GM23338 (cell line): Measurements from ENCODE around the gene DAZAP1. TPM values are rescaled to one million over a fixed set of nuclear protein-coding genes. Genes with fewer than 3 reads are reported as not detected.

Source experiments
- ATAC-seq: fragments of 200-7000 bp; cut with Tn5 transposase; 3 replicates; pipeline ENCODE4 v1.9.1; 2020
- DNase-seq: peaks from one replicate; pipeline ENCODE4 v3.0.0-alpha.2; 2015; ENCODE audit warnings: low spot score
- H2AFZ ChIP-seq: fragments of 200-600 bp; sonication (generic); 2 replicates; pipeline ENCODE4 v1.8.0; 2016; ENCODE audit warnings: antibody characterized with exemption, mild to moderate bottlenecking, moderate library complexity
- H3F3A ChIP-seq: fragments of 200-600 bp; sonication (generic); replicated peaks from 2 replicates; pipeline ENCODE4 v1.8.0; 2017; ENCODE audit warnings: antibody characterized with exemption, mixed run types, low read depth
- H3K27ac ChIP-seq: fragments of 200-600 bp; sonication (generic); 2 replicates; pipeline ENCODE4 v1.6.1; 2016; ENCODE audit warnings: low read depth
- H3K27me3 ChIP-seq: fragments of 200-600 bp; sonication (generic); 2 replicates; pipeline ENCODE4 v1.8.0; 2016; ENCODE audit warnings: mild to moderate bottlenecking, mixed run types, moderate library complexity; ENCODE audit not compliant: insufficient read depth
- H3K36me3 ChIP-seq: fragments of 200-600 bp; sonication (generic); 2 replicates; pipeline ENCODE4 v1.8.0; 2016; ENCODE audit warnings: mild to moderate bottlenecking; ENCODE audit not compliant: insufficient read depth
- H3K4me1 ChIP-seq: fragments of 200-600 bp; sonication (generic); 2 replicates; pipeline ENCODE4 v1.8.0; 2016; ENCODE audit warnings: mild to moderate bottlenecking, moderate library complexity; ENCODE audit not compliant: insufficient read depth
- H3K4me2 ChIP-seq: fragments of 200-600 bp; sonication (generic); 2 replicates; pipeline ENCODE4 v1.7.1; 2017; ENCODE audit warnings: mixed run types
- H3K4me3 ChIP-seq: fragments of 200-600 bp; sonication (generic); 2 replicates; pipeline ENCODE4 v1.6.1; 2016; ENCODE audit warnings: mixed run types
- H3K79me2 ChIP-seq: fragments of 200-600 bp; sonication (generic); replicated peaks from 2 replicates; pipeline ENCODE4 v1.8.0; 2017; ENCODE audit warnings: mild to moderate bottlenecking; ENCODE audit not compliant: insufficient read depth
- H3K9me2 ChIP-seq: fragments of 200-600 bp; sonication (generic); 2 replicates; pipeline ENCODE4 v1.8.0; 2017; ENCODE audit not compliant: insufficient read depth
- H4K20me1 ChIP-seq: fragments of 200-600 bp; sonication (generic); replicated peaks from 2 replicates; pipeline ENCODE4 v1.8.0; 2017; ENCODE audit warnings: mild to moderate bottlenecking; ENCODE audit not compliant: insufficient read depth
- H3K27ac Mint-ChIP-seq: 2 replicates; pipeline ENCODE4 v1.8.0; 2020; ENCODE audit warnings: inconsistent platforms, mild to moderate bottlenecking, moderate library complexity, mixed read lengths
- H3K27me3 Mint-ChIP-seq: 3 replicates; pipeline ENCODE4 v1.8.0; 2022; ENCODE audit warnings: low read depth, mild to moderate bottlenecking, moderate library complexity, mixed read lengths, inconsistent platforms; ENCODE audit not compliant: insufficient read depth, poor library complexity
- H3K36me3 Mint-ChIP-seq: 3 replicates; pipeline ENCODE4 v1.8.0; 2021; ENCODE audit warnings: low read depth, mild to moderate bottlenecking, inconsistent platforms, moderate library complexity, mixed read lengths
- H3K4me1 Mint-ChIP-seq: 3 replicates; pipeline ENCODE4 v1.8.0; 2020; ENCODE audit warnings: mild to moderate bottlenecking, inconsistent platforms, mixed read lengths
- H3K4me3 Mint-ChIP-seq: 3 replicates; pipeline ENCODE4 v1.8.0; 2021; ENCODE audit warnings: moderate library complexity, mild to moderate bottlenecking, inconsistent platforms, mixed read lengths
- H3K9me3 Mint-ChIP-seq: 3 replicates; pipeline ENCODE4 v1.8.0; 2020; ENCODE audit warnings: moderate library complexity, mild to moderate bottlenecking, inconsistent platforms, mixed read lengths
- CREB1 ChIP-seq: fragments of 250-450 bp; sonication (Bioruptor Pico); IDR thresholded peaks from 2 replicates; pipeline ENCODE4 v1.5.0; 2020; ENCODE audit warnings: low read depth, mild to moderate bottlenecking, moderate library complexity
- CTCF ChIP-seq, 2 experiments: fragments of 200-600 bp in 1 of 2; sonication (generic) in 1 of 2; conservative IDR thresholded peaks; 2 replicates each; pipeline versions ENCODE4 v1.5.1 to v1.6.1; 2016 to 2017; ENCODE audit warnings: antibody characterized with exemption in 2 of 2, low read depth in 2 of 2, mild to moderate bottlenecking in 2 of 2, moderate library complexity in 1 of 2
- EZH2 ChIP-seq: fragments of 200-600 bp; sonication (generic); IDR thresholded peaks from one replicate; pipeline ENCODE4 v1.8.0; 2017; ENCODE audit warnings: antibody characterized with exemption, mild to moderate bottlenecking, low read depth; ENCODE audit not compliant: unreplicated experiment
- JUNB ChIP-seq: IDR thresholded peaks from one replicate; pipeline ENCODE4 v1.6.1; 2016; ENCODE audit warnings: antibody characterized with exemption; ENCODE audit not compliant: unreplicated experiment
- POLR2AphosphoS5 ChIP-seq: IDR thresholded peaks from 2 replicates; pipeline ENCODE4 v1.6.1; 2016; ENCODE audit warnings: antibody characterized with exemption, low read depth
- REST ChIP-seq: IDR thresholded peaks from one replicate; pipeline ENCODE4 v1.6.1; 2018; ENCODE audit warnings: antibody characterized with exemption; ENCODE audit not compliant: unreplicated experiment
- STAT1 ChIP-seq: IDR thresholded peaks from one replicate; pipeline ENCODE4 v1.6.1; 2016; ENCODE audit warnings: antibody characterized with exemption; ENCODE audit not compliant: unreplicated experiment
- ZNF114 ChIP-seq: fragments of 250-450 bp; sonication (Bioruptor Pico); IDR thresholded peaks from 2 replicates; pipeline ENCODE4 v1.5.0; 2020; ENCODE audit warnings: mild to moderate bottlenecking, moderate library complexity
- polyA plus RNA-seq: library from polyadenylated mRNA; unstranded; fragments of >200 nt; fragmentation: Nextera tagmentation; extraction: Ambion mirVana; gene quantifications from 2 replicates; pipeline ENCODE4 v1.2.1, GENCODE V29; 2016
- total RNA-seq: library from RNA; depleted of rRNA; stranded (reverse); fragments of >200 nt; shearing (Covaris generic); gene quantifications from 2 replicates; pipeline ENCODE4 v1.2.3, GENCODE V29; 2014
- TF ChIP-seq, protein P1 (sequence below): IDR thresholded peaks from 2 replicates; pipeline ENCODE4 v1.6.1; 2016; ENCODE audit warnings: antibody characterized with exemption

Gene DAZAP1
- total and polyA plus RNA-seq, 2 experiments from 2014 or later, result 44.1 to 194 TPM

DNA sequence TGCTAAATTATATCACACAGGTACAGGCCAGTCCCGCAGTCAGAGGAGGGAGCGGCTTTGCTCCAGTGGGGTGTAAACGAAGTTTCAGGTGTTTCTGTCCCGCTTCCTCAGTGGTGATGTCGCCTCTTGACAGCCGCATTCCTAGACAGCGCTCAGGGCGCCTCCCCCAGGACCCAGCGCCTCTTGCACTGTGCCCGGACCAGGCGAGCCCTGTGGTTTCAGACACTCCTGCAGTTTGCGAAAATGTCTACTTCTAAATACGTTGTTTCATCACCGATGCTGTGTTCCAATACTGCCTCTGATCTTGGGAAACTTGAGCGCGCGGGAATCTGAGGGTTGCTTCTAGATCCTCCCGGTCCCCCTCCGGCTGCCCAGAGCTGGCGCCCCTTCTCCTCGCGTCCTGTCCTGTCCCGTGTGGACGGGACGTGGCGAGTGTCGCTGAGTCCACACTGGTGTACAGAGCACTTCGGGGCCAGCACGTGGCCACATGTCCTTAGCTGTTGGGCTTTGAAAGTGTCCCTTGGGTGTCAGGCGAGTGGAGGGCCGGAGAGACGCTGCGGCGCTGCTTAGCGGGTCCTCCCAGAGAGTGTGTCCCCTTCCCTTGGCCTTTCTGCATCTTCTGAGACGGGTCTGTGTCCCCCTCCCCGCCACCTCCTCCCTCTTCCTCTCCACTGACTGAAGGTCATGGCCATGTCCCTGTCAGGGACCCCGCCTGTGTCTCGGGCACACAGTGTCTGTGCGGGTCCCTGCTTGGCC is 16.2 kb downstream of the DAZAP1 start (continued):
- TF ChIP-seq REST (no peak), CTCF (conservative IDR thresholded peaks at IDR 0.05; ENCODE audit: low read depth in 2 of 2) (no peak), STAT1 (no peak)
- TF ChIP-seq, protein P1, sequence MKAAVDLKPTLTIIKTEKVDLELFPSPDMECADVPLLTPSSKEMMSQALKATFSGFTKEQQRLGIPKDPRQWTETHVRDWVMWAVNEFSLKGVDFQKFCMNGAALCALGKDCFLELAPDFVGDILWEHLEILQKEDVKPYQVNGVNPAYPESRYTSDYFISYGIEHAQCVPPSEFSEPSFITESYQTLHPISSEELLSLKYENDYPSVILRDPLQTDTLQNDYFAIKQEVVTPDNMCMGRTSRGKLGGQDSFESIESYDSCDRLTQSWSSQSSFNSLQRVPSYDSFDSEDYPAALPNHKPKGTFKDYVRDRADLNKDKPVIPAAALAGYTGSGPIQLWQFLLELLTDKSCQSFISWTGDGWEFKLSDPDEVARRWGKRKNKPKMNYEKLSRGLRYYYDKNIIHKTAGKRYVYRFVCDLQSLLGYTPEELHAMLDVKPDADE, result no peak

- Histone ChIP-seq H3F3A (peaks cover 52% of the 10 kb centered on the region), H3K27ac (no peak overlapping the region), H3K79me2 (peaks cover 74% of the 10 kb centered on the region), H2AFZ (no peak overlapping the region), H3K4me3 (no peak overlapping the region), H4K20me1 (peaks cover 44% of the 10 kb centered on the region), H3K27me3 (no peaks in the 10 kb centered on the region), H3K9me2 (no peaks in the 10 kb centered on the region), H3K4me1 (no peaks in the 10 kb centered on the region; the same call in 1 of the 2 replicates), H3K4me2 (no peak overlapping the region), H3K36me3 (peaks cover 58% of the 10 kb centered on the region)
- Mint-ChIP-seq H3K27me3 (peaks cover 4% of the 10 kb centered on the region), H3K27ac (no peak overlapping the region), H3K36me3 (peaks cover 74% of the 10 kb centered on the region), H3K4me3 (no peak overlapping the region), H3K9me3 (no peaks in the 10 kb centered on the region), H3K4me1 (peaks cover 24% of the 10 kb centered on the region)
- ATAC-seq (no peak), DNase-seq (no peak)
- no peak for TF ChIP-seq STAT1
- TF ChIP-seq EZH2, result no peak
- TF ChIP-seq JUNB, result no peak
- TF ChIP-seq, protein P1, result no peak
- TF ChIP-seq CREB1, result no peak
- TF ChIP-seq ZNF114, result no peak
- no peak for TF ChIP-seq POLR2AphosphoS5
Measured at GRCh38 chr19:1424192-1424955, 17.0 kb downstream of the DAZAP1 start.
